Activated gamma-delta T cell treated with Interleukin-2 at 50 U/mL for 16 hours (primary cell): ENCODE data around the gene BAHCC1.

Experiments
- DNase-seq: peaks from one replicate; pipeline ENCODE4 v3.0.0-alpha.2; 2020

Gene BAHCC1

DNA sequence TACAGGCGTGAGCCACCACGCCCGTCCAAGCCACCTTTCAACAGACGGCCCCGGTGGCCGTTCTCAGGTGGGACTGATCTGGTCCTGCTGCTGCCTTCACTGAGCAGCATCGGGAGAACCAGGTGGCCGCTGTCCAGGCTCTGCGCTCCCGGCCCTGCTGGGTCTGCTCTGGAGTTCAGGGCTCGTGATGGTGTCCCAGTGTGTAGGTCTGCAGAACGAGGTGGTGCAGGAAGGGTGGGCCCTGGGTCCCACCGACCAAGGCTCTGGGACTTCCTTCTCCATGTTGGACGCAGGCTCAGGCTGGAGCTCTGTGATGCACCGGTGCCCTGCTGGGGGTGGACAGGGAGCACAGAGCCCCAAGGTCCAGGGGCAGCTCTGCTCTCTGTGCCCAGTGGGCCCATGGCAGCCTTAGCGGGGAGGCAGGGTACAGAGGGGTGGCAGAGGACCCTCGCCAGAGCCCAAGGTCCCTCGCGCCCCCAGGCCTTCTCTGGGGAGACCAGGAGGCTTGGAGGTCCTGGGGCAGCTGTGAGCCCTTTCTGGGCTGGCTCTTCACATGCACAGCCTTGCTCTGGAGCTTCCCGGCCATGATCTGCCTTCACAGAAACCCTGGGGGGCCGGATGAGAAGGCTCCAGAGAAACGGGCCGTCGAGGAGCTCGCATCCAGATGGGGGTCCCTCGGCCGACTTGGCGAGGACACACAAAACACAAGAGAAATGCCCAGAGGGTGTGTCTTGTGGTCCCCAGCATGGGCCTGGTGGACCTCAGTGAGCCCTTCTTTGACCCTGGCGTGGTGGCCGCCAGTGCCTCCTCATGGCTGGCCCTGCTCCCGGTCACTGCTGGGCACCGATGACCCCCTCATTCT, 26.9 kb upstream of the BAHCC1 start:
- DNase-seq: no peak

GRCh38 chr17:81370294-81370693, 25.0 kb upstream of the BAHCC1 start:
- no peak for DNase-seq

DNA sequence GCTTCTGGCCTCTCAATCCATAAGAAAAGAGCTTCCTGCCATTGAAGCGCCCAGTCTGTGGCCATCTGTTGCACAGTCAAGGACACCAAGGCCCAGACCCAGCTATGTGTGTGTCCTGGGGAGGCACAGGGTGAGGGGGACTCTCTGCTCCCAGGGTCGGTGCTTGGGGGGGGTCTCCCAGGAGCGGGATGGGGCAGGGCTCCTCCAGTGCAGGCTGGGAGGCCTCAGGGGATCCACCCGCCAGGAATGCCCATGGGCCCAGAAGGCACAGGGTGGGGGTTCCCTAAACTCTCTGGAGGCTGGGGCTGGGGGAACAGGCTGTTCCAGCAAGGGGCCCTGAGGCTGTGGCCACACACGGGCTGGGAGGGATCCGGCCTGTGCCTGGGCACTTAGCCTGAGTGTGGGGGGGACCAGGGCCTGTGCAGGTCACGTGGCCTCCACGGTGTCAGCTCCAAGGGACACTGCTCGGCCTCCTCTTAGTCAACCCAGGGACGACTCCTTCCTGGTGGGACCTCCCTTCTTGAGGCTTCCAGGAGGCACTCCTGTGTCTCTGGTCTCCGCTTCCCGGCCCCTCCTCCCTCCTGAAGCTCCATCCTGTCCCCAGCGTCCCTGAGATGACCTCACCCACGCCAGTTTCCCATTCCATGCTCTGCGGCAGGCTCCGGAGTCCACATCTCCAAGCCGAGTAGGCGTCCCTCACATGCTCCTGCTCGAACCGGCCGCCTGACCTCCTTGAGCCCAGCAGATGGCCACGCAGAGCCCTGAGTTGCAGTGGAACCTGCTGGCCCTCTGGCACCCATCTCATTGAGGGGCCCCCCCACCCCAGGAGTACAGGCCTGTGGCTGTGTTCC, 23.1 kb upstream of the BAHCC1 start:
- DNase-seq: no peak

DNA sequence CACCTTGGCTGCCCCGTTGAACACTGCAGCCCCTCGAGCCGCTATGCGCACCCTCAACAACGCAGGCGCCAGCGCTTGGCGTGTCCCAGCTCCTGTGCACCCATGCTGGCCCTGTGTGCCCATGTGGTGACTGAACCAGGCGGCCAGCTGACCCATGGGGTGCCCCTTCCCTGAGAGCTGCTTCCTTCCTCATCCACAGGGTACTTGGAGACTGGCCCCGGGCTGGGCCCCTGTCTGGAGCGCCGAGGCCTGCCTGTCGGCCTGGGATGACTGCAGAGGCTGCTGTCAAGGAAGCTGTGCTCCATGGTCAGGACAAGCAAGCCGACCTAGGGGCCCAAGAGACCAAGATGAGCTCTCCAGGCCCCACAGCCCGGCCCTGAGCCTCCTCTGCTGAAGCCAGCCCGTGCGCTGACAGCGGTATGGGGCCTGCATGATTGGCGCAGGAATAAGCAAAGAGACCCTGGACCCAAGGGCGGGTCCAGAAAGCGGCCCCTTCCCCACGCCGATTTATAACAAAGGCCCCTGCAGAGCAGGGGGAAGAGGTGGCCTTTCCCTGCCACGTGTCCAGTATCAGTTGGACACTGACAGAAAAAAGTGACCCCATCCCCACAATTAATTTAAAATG, 21.6 kb upstream of the BAHCC1 start:
- DNase-seq: no peak

DNA sequence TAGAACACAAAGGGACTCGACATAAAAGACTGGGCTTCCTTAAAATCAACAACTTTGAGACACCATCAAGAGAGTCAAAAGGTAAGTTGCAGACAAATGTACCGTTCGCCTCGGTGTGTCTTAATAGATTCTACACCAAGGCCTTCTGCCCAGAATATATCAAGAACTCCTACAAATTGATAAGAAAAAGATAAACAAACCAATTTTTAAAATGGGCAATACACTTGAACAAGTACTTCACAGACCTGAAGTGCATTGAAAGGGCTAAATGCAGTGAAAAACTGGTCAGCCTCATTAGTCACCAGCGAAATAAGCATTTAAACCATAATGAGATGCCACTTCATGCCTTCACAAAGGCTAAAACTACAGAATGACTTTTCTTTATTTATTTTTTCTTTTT, 20.4 kb upstream of the BAHCC1 start:
- DNase-seq: no peak

GRCh38 chr17:81376946-81377714, 18.1 kb upstream of the BAHCC1 start:
- DNase-seq: no peak

DNA sequence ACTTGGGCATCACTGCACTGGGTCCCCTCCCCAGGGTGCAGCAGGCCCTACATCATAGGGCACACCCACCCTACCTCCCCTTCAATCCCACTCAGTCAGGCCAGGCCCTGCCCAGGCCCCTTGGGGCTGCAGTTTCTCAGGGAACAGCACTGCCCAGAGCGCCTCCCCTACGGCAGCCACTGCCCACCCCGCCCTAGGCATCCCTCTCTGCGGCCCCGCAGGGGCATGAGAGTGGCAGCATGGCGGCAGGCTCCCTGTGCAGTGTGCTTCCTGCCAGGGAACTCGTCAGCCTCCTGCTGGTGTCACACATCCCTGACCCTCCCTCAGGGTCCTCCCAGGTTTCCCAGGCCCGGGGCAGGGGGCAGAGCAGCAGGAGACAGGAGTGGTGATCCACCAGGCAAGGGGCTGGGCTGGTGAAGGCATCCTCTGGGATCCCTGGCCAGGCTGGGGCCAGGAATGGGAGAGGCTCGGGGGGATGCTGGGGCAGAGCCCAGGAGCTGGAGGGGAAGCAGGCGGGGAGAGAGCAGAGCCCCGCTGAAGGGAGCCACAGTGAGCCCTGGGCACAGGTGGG, 16.2 kb upstream of the BAHCC1 start:
- DNase-seq: no peak

- DNase-seq: no peak
Measured at GRCh38 chr17:81379523-81379942, 15.7 kb upstream of the BAHCC1 start.

GRCh38 chr17:81380131-81380530, 15.1 kb upstream of the BAHCC1 start:
- no peak for DNase-seq

DNA sequence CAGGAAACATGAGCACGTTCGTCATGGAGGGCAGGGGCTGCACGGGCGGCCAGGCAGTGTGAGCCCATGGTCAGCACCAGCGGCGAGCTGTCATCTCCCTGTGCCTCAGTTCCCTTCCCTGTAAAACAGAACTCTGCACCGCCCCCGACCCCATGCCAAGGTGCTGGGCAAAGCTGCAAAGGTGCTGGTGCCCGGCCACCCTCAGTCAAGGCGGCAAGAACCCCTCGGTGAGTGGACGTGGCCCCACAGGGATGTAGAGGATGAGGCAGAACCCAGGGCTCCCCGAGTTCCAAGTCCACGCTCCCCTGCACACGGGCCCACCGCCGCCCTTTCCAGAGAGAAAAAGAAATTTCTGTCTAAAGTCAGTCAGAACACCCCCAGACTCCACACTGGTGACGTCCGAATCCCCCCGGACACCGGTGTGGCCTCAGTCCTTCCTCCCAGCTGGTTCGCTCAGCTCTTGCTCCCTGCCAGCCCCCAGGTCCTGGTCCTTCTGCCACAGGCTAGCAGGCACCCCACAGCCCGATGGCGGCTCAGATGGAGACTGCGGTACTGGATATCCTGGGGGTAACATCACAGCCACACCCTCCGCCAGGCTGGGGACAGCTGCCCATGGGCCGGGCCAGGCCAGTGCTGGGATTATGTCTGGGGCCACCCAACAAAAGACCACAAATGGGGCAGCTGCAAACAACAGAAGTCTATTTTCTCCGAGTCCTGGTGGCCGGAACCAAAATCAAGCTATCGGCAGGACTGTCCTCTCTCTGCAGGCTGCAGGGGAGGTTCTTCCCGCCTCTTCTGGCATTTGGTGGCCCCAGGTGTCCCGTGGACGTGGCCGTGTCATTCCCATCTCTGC, 14.4 kb upstream of the BAHCC1 start:
- no peak for DNase-seq

DNA sequence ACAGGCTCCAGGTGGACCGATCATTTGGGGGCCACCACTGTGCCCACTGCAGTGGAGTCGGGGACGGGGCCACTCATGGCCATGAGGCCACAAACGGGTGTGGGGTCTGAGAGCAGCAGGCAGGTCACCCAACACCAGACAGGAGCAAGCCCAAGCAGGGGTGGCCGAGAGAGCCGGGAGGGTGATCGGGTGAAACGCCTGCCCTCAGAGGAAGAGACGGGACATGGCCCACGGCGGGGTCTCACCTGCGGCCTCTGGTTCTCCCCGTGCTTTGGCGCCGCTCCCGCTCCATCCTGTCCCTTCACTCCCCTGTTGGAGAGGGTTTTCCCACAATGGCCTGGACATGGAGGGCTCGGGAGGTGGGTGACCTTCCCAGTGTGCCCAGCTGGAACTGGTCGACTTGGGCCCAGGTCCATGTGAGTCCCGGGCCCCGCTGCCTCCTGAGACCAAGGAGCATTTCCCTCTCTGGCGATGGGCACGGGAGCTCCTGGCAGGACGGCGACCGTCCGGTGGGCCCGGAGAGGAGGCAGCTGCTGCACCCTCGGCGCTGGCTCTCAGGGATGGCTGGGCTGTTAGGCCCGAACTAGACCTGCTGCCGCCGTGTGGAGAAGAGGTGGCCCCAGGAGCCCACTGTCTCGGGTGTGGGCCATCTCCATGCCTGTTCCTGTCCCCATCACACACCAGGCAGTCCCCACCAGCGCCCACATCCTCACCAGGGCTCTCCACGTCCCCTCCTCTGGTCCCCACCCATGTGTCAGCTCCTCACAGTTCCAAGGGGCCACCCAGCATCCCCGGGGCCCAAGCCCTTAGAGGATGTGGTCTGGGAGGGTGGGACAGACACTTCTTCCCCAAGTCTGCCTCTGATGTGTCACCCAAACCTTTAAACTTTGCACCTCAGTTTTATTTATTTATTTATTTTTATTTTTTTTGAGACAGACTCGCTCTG, 13.4 kb upstream of the BAHCC1 start:
- DNase-seq: no peak

GRCh38 chr17:81382851-81383250, 12.4 kb upstream of the BAHCC1 start:
- no peak for DNase-seq

GRCh38 chr17:81383504-81384421, 11.5 kb upstream of the BAHCC1 start:
- DNase-seq: no peak

- DNase-seq: no peak
Measured at GRCh38 chr17:81384929-81385319, 10.3 kb upstream of the BAHCC1 start.

DNA sequence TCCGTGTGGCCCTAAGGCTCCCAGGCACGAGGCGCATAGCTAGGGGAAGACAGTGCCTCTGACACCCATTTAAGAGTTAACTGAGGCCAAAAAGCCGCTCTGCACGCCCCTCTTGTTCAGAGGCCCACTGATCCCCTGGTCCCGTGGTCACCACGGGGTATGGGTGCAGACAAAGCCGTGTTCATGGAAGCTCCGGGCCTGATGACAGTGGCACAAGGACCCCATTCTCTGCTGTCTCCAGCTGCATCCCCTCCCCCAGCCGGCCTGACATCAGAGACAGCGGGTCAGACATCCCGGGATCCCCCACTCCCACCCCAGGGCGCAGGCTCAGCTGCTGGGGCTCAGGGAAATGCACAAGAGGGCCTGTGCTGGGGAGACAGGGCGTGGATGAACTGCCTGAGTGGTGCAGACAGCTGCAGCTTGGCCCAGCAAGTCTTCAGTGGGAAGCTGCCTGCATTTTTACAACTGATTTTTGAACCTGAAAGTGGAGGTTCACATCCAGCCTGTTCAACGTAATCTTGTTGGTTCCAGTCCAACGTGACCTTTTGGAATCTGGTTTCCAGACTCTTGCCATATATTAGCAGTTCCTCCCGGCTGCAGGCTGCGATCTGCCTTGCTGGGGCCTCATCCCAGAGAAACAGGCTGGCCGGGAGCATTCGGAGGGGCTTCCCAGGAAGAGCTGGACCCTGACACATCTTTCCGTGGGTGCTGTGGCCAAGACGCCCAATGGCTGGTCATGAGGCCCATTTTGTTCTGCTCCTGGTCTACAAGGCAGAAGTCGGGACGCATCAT, 9.7 kb upstream of the BAHCC1 start:
- no peak for DNase-seq

DNA sequence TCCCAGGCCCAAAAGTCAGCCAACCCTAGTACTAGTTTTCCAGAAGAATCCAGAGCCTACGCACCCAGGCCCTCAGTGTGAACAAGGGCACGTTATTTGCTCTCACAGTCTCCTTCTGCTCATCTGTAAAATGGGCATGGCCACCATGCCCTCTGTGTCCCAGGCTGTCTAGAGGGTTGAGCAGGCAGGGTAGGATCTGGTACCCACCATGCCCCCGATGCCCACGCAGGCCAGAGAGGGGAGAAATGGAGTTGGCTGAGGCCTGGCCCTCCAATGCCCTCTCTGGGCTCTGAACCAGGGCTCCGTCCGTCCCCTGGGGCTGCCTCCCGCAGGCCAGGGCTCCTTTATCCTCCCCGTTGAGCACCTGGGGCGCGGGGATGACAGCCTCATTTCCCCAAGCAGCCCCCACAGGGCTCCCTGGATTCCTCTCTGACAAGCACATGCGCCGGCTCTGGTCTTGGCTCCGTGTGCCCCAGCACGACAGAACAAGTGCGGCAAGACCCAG, 9.1 kb upstream of the BAHCC1 start:
- no peak for DNase-seq

DNA sequence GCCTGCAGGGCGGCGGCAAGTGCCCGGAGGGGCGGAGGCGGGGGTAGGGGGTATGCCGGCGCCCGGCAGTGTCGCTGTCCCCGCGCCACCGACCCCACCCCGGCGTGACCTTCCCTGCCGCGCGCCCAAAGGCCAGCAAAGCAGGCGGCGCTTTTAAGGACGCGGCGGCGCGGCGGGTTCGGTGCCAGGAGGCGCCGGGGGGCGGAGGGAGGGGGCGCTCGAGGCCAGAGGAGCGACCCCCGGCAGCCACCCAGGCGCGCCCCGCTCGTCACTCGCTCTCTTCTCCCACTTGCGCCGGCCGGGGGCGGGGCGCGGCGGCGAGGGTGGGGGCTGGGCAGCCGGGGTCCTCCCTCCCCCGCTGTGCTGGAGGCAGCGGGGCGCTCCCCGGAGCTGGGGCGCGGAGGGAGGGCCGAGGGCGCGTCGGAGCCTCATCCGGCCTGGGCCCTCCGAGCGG, 8.6 kb upstream of the BAHCC1 start:
- no peak for DNase-seq
